ENCODE data around the gene ADAMTS5.

The ADAMTS5 gene

GRCh38 chr21:26881504-26882228 lies 85.2 kb downstream of the ADAMTS5 start:
- TF ChIP-seq CTCF (IDR thresholded peaks at IDR 0.05; ENCODE audit: insufficient read depth, low read length, missing control alignments) = peak; percentile 25
- DNase-seq (ENCODE audit: low read depth, low spot score) = no peak
- no peak overlapping the region for H3K4me3 ChIP-seq (ENCODE audit: low read depth, low read length)
- ChIA-PET CTCF (interaction anchor here (0.6 to 4.4 kb wide), 41 partner anchors 11 to 1864 kb away, joined by 3 to 35 read pairs (median 3); no protein-coding TSS in a partner anchor), POLR2A (no interaction called here)

- POLR2A ChIA-PET = no interaction called here
- H3K4me3 ChIP-seq (ENCODE audit: low read depth, low read length) = no peak overlapping the region
- no peak for TF ChIP-seq CTCF (IDR thresholded peaks at IDR 0.05; ENCODE audit: insufficient read depth, low read length, missing control alignments)
- DNase-seq (ENCODE audit: low read depth, low spot score) = no peak
- CTCF ChIA-PET = no interaction called here
Measured at GRCh38 chr21:26877018-26877417, 89.9 kb downstream of the ADAMTS5 start.

- CTCF ChIA-PET = no interaction called here
- TF ChIP-seq CTCF (IDR thresholded peaks at IDR 0.05; ENCODE audit: insufficient read depth, low read length, missing control alignments) = no peak
- DNase-seq (ENCODE audit: low read depth, low spot score) = no peak
- POLR2A ChIA-PET = no interaction called here
- no peak overlapping the region for H3K4me3 ChIP-seq (ENCODE audit: low read depth, low read length)
Measured at GRCh38 chr21:26874347-26874746, 92.5 kb downstream of the ADAMTS5 start.
